Myocyte (in vitro differentiated cells): Measurements from ENCODE around the gene CNOT4. TPM values are rescaled to one million over a fixed set of nuclear protein-coding genes. Genes with fewer than 3 reads are reported as not detected.
"Not testable (repeated sequence)": the region's sequence is repeated elsewhere in the genome, so short reads cannot be mapped to it uniquely, and the experiment has no call there.

ENCODE experiments used
- DNase-seq: peaks from one replicate; pipeline ENCODE4 v3.0.0-alpha.2; 2012; ENCODE audit warnings: low read depth
- total RNA-seq: library from RNA; depleted of rRNA; stranded (reverse); fragments of >200 nt; gene quantifications from 2 replicates; pipeline ENCODE4 v1.2.3, GENCODE V29; 2014

The CNOT4 gene
- total RNA-seq, 1 donor from 2014 or later, result 20.7 TPM

DNA sequence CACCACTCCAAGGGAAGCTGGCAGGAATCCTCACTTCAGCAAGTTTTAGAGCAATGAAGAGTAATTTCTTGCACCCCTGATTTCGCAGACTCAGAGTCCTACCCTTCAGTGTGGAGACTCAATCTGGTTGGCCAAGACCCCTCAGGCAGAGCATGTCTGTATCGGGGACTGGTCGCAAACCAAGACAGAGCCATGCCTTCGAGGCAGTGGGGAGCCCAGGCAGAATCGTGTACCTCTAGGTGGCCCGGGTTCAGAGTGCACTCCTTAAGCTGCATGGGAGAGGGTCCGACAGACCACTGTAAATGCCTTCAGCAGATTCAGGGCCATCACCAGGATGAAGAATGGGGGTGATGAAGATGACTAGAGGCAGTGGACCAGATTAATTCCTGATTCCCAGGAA lies 181.4 kb downstream of the CNOT4 start:
- DNase-seq, result no peak

DNA sequence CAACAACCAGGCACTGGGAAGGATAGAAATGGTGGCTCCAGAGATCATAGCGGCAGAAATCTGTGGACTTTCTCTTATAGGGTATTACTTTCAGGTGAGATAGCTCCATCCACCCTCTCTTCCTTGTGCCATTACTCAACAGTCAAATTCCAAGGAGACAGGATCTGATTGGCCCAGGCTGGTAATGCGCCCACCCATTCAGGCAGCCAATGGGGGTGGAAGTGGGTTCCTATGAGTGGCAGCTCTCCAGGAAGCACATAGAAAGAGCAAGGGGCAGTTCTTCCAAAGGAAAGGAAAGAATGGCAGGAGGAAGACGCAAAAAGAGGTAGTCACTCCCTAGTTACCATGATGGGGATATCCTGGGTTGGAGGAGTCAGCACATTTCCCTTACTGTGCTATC lies 181.8 kb downstream of the CNOT4 start:
- DNase-seq, result no peak

DNA sequence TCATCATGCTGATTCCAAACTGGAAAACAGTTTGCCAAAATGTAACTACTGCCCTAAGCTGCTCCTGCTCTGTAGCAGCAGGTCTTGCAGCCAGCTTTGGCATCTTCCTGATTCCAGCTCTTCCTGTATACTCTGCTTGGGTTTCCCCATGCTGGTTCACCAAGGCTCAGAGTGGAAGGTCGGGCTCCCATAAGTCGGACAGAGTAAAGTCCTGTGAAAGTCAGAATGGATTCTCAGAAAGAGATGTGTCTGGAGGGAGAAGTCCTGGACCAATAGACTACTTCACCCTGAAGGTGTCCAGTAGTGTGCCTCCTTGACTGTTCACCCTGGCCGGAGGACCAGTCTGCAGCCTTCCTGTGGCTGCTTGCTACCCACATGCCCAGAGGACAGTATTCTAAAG lies 182.4 kb downstream of the CNOT4 start:
- DNase-seq, result no peak

DNA sequence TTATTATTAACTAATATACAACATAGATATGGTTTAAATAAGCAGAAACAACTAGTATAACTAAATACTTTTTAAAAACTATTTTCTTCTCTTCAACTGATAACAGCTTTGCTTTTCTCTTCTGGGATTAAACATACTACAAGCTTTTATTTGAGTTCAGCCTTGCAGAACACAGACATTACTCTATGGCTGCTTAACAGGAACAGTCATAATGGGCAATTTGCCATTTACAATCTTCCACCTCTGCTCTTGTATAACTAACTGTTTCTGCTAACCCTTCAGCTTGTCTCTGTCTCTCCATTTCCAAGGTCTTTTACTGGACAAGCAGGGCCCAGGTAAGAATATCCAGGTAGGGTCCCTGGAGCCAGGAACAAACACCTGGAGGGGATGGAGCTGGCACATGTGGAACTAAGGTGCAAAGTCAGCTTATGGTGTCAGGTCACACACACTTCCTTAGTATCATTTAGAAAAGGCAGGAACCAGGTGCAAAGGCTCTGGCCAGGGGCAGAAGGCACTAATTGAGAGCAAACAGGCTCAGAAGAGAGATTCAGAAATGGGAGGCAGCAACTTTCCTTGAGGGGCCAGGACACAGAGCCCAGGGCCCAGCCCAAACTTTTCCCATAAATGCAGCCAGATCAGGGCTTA lies 183.1 kb downstream of the CNOT4 start:
- DNase-seq, result no peak

DNA sequence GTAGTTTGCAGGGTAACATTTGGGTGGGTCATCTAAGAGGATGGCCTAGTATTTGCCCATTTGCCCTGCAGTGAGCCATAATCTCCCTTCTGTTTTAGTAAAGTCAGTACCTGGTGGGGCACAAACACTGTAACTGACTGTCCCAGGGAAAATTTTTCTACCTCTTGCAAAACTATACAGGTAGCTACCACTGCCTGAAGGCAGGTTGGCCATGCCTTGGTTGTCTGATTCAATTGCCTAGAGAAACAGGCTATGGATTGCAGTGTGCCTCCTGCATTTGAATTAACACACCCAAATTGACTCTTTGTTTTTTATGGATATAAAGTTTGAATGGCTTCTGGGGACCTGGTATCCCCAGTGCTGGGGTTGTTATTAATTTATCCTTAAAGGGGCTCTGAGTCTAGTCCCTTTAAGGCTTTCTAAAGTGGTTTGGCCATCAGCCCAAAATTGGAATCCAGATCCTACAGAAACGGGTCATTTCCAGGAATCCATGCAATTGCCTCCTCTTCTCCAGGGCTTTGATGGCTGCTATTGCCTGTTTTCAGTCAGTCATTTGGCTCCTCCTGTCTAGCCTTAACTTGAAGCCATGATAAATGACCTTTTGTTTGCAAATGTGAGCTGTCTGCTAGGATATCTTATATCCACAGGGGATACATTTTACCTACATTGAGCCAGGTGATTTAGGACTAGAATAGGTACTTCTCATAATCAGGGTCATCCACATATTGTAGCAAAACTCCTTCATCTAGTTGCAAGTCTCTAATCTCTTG lies 187.1 kb downstream of the CNOT4 start:
- no peak for DNase-seq

DNA sequence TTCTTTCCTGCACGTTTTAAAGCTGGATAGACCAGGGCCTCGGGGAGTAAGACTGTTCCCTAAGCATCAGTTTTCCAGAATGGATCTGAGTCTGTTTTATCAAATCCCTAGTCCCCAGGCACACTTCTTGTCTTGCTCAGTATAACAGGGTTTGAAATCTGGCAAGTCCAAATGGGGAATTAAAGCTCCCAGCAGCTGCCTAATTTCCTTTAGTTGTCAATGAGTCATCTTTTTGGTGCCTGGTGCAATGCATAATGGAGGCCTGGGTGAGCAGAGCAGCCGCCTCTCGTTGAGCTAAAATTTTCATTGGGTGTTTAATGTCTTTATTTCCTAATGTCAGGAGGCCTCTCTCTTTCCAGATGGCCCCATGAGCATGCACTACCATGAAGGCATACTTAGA lies 188.3 kb downstream of the CNOT4 start:
- DNase-seq, result peak; percentile 84

DNA sequence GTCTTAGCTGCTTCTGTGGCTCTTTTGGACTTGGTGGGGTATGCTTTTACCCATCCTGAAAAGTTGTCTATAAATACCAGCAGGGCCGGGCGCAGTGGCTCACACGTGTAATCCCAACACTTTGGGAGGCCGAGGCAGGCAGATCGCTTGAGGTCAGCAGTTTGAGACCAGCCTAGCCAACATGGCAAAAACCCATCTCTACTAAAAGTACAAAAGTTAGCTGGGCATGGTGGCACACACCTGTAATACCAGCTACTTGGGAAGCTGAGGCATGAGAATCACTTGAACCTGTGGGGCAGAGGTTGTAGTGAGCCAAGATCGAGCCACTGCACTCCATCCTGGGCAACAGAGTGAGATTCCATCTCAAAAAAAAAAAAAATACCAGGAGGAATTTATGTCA lies 188.9 kb downstream of the CNOT4 start:
- DNase-seq, result not testable (repeated sequence)

DNA sequence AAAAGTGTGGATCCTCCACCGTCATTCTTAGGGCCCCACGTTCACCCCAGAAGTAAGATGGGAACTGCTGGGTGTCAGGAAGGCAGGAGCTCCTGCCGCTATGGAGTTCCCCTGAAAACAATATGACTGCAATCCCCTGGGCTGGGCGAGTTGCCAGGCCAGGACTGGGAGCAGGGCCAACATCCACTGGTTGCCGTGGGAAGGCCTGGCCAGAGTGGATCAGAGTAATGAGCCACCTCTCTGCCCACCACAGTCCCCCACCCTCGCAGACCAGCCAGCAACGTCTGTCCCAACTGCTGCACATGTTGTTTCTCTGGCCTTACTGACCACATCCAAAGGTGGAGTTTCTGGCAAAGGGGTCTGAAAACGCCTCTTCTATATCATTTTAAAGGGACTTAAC lies 189.6 kb downstream of the CNOT4 start:
- DNase-seq, result peak; percentile 98

DNA sequence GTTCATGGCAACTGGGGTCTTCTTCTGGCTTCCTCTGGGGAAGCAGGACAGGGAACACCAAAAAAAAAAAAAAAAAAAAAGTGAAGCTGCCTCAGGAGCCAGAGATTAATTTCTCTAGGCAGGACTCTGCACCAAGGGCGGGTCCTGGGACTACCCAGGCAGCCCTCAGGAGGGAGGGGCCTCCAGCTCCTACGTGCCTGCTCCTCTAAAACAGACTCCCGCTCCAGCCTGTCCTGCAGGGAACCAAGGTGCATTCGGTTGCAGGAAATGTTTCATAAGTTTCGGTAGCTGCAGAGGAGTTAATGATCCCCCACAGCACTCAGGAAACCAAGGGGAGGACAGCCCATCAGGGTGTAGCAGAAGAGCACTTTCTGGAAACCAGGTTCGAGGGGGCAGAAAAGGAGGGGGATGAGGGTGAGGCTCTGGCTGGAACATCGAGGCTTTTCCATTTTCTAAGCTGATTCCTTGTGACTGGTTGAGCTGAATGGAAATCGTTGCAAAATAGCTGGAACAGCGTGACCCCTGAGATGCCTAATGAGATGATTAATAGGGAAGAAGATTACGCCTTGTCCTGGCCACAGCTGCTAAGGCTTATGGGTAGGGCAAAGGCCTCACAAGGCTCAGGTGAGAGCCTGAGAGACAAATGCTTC lies 192.1 kb downstream of the CNOT4 start:
- no peak for DNase-seq

DNA sequence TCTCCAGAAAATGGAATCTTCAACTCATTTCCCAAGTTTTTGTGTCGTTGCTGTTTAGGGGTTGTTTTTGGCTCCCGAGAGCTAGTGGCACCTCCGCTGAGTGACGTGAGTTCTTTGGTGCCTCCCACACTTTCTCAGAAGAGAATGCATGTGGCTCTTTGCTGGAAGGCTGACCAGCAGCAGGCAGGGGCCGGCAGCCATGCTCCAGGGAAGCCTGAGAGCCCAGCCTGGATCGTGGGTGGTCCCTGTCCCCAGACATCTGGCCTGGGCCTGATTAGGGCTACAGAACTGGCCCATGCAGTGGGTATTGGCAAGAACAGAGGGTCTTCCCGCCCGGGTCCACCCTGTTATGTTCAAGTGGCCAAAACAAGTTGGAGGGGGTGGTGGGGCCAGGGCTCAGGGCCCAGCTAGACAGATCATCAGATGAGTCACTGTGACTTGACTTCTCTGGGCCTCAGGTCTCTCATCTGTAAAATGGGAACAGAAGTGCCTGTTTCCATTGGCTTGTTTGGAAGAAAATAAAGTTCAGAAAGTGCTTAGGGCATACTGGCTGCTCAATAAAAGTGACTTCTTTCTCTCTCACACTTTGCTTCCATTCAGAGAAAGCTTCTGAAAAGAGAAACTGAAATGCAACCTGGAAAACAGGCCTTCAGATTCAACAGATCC lies 193.1 kb downstream of the CNOT4 start:
- DNase-seq, result no peak

DNA sequence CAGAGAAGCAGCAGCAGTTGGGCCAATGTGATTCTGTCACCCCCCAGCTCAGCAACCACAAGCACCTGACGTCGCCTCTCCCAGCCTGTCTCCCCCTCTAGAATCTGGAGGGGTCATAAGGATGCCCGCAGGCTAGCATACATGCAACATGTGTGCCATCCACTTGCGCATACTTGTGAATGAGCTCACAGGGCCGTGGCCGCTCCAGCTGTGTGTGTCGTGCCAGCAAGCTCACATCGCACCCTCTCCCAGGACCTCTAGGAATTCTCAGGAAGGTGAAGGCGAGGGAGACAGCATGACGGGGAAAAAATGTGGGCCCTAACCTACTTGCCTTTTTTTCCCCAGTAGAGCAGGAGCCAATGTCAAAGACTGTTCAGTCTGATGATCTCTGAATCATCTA lies 195.9 kb downstream of the CNOT4 start:
- DNase-seq, result no peak

Other genes starting within 250 kb of the CNOT4 start
- gene NUP205, start 47.8 kb upstream of the CNOT4 start, total RNA-seq, result 32.2 and 33.9 TPM in 2 replicates
- 20.7 and 23.2 TPM in 2 replicates for gene STMP1, start 152.4 kb upstream of the CNOT4 start, total RNA-seq
- 0.03 TPM in 1 of 2 replicates, not detected in the other for gene SLC13A4, start 218.1 kb upstream of the CNOT4 start, total RNA-seq
- 2.6 and 3.1 TPM in 2 replicates for gene FAM180A, start 238.7 kb upstream of the CNOT4 start, total RNA-seq